NCI-H2227 treated with DMSO at 0.1 percent for 48 hours (cell line): Measurements from ENCODE around the gene SMYD4.
"Not testable (repeated sequence)": the region's sequence is repeated elsewhere in the genome, so short reads cannot be mapped to it uniquely, and the experiment has no call there.

ENCODE experiments used
- DNase-seq: peaks from one replicate; lab custom pipeline; 2025; lab: John Stamatoyannopoulos, UW

The SMYD4 gene

DNA sequence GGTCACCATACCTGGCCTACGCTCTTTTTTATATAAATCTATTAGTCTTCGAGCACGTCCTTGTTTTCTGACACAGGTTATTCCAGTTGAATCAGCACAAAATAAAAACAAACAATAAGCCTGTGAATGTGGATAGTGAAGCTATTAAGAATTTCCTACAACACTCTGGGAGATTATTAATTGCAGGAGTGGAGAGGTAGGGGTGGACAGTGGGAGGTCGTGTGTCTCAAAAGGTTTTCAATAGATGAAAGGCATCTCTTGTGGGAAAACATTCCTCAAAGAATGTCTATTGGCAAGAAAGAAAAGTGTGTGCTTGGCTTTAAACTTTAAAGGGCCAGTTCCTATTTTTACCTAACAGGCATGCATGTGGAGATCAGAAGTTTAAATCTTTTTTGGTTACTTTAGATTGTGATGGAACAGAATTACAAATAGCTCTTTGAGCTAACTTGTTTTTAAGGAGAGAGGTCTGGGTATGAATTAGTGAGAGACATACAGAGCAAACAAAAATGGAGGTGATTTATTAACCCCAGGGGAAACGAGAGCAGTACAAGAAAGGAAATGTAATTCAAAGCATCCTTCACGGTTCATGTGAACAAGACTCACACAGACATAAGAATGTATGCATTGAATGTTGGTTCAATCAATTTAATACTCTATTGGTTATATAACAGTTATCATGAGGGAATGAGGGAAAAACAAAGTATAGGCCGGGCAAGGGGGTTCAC is 9.0 kb downstream of the SMYD4 start:
- no peak for DNase-seq

DNA sequence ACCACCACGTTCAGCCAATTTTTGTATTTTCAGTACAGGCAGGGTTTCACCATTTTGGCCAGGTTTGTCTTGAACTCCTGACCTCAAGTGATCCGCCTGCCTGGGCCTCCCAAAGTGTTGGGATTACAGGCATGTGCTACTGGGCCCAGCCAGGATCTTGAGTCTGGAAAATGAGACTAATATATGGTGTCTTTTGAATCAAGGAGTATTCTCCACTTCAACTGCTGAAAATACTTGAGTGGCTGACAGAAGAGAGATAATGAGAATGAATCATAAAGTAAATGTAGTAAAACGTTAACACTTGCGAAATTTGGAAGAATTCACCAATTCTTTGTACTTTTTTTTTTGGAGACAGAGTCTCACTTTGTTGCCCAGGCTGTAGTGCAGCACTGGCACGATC is 16.6 kb downstream of the SMYD4 start:
- no peak for DNase-seq

DNA sequence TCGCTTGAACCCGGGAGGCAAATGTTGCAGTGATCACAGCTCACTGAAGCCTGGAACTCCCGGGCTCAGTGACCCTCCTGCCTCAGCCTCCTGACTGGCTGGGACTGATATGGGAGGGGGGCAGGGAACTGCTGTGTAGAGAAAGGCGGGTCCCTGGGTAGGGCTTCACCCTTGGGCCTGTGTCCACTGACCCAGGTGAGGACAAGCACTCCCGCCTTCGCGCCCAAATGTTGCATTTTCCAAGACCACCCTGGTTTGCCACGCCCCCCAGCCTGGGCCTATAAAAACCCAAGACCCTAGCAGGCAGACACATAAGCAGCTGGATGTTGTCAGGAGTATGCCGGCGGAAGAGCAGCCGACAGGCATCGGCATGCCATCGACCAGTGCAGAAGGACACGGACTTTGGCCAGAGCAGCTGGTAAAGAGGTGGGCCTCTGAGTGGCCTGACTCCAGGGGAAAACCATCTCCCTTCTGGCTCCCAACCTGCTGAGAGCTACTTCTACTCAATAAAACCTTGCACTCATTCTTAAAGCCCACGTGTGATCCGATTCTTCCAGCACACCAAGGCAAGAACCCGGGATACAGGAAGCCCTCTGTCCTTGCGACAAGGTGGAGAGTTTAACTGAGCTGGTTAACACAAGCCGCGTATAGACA is 19.1 kb downstream of the SMYD4 start:
- no peak for DNase-seq

- DNase-seq: not testable (repeated sequence)
Measured at GRCh38 chr17:1809815-1810214, 19.9 kb downstream of the SMYD4 start.

GRCh38 chr17:1808644-1809043 is 21.1 kb downstream of the SMYD4 start:
- no peak for DNase-seq

DNA sequence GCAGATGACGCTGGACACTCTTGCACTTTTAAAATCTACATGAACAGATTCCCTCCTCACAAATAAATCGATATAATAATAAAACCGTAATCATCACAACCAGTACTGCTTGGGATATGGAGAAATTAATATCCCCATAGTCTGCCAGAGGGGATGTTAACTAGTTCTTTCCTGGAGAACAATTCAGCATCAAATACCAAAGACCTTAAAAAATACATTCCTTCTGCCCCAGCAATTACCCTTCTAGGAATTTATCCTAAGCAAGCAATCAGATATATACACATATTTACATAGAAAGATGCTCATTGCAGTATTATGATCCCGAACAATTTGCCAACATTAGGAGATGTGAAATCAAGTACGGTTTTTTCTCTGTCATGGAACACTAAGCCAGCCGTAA is 21.8 kb downstream of the SMYD4 start:
- DNase-seq: no peak

- DNase-seq: no peak
Measured at GRCh38 chr17:1803280-1803679, 26.4 kb downstream of the SMYD4 start.

DNA sequence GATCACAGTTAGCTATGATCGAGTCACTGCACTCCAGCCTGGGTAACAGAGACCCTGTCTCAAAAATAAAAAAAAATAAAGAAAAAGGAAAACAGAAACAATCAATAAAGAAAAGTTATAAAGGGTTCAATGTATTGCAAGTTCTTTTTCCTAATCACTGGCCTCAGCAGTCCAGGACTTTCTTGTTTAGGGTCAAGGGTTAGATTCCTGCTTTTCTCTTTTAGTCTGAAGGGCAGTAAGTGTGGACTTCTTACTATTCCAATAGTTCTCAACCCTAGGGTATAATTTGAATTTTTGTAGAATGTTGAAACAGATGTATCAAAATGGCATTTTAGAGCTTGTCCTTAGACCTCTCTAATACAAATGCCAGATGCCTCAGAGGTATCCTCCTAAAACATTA is 27.3 kb downstream of the SMYD4 start:
- no peak for DNase-seq

GRCh38 chr17:1800712-1801111 is 29.0 kb downstream of the SMYD4 start:
- DNase-seq: no peak

GRCh38 chr17:1800240-1800639 is 29.5 kb downstream of the SMYD4 start:
- DNase-seq: no peak

DNA sequence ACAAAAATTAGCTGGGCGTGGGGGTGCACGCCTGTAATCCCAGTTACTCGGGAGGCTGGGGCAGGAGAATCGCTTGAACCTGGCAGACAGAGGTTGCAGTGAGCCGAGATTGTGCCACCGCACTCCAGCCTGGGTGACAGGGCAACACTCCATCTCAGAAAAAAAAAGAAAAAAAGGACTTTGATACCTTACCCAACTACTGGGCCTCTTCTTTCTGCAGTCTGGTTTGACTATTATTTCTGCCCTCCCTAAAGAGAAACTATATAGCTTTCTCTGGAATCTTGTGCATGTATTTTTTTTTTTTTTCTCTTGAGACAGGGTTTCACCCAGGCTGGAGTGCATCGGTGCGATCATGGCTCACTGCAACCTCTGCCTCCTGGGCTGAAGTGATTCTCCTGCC is 31.9 kb downstream of the SMYD4 start:
- DNase-seq: not testable (repeated sequence)

DNA sequence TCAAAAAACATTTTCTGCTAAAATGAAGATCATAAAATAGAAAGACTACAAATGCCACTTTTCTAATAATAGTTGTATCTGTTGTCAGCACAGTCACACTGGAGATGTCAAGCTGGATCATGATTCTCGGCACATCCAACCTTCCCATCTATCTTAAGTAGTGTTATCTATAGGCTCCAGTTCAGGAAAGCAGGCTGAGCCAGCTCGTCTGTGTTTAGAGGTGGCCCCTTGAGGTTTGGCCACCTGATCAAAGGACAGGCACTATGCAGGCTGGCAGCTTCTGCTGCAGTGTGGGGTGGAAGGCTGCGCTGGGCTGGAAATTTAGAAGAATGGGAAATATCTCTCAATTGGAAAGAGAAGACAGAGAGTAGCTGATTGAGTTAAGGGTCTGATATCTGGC is 32.4 kb downstream of the SMYD4 start:
- no peak for DNase-seq

DNA sequence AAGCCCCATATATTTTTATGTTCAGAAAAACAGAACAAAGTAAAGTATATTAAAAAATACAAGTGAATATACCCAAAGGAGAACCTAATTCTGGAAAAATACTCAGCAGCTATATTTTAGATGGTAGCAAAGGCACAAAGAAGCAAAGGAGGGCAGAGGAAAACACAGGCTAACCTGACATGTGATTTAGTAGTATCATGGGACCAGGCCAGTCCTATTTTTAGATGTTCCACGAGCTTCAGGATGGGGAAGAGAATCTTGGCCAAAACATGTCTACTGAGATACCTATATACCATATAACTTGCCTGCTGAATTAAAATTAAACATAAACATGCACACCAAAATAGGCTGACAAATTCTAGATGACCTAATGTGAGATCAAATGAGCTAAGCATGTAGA is 32.9 kb downstream of the SMYD4 start:
- DNase-seq: no peak

GRCh38 chr17:1793447-1793806 is 36.3 kb downstream of the SMYD4 start:
- no peak for DNase-seq

DNA sequence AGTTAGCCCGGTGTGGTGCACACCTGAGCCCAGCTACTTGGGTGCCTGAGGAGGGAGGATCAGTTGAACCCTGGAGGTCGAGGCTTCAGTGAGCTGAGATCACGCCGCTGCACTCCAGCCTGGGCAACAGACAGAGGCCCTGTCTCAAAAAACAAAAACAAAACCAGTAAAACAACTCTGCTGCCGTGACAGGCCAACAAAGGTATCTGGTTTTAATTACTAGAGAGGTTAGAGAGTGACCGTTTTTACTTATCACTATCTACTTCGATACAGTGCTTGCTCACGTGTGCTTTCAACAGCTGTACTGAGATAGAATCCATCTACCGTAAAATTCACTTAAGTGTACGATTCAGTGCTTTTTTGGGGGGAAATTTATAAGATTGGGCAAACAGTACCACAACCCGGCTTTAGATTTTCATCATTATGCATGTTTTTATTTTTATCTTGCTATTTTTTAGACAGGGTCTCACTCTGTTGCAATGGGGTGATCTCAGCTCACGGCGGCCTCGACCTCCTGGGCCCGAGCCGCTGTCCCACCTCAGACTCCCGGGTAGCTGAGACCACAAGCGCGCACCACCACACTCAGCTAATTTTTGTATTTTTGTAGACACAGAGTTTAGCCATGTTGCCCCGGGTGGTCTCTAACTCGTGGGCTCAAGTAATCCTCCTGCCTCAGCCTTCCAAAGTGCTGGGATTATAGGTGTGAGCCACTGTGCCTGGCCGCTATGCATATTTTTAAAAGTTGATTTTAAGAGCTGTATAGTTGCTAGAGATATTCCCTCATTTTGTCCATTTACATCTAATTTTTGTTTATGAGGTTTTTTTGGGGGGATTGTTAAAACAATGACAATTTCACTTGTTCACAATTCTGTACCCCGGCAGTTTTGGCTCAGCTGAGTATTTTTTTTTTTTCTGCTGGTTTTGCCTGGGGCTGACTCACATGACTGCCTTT is 36.9 kb downstream of the SMYD4 start:
- DNase-seq: no peak

DNA sequence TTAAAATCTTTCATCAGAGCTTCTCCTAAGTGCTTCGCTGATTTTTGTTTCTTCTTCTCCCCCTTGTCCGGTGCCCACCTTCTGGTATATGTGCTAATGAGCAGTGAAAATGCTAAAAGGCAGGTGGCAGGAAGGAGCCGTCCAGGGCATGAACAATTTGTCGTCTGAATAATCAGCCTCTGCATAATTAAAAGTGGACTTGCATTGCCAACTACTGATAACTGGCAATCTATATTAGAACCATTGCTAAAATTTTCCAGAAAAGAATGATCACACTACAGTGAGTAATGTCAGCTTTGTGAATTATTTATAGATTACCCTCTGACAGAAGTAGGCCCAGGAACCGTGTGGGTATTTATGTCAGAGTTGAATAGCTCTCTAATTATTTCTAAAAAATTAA is 39.8 kb downstream of the SMYD4 start:
- no peak for DNase-seq

GRCh38 chr17:1787301-1787902 is 42.3 kb downstream of the SMYD4 start:
- no peak for DNase-seq

DNA sequence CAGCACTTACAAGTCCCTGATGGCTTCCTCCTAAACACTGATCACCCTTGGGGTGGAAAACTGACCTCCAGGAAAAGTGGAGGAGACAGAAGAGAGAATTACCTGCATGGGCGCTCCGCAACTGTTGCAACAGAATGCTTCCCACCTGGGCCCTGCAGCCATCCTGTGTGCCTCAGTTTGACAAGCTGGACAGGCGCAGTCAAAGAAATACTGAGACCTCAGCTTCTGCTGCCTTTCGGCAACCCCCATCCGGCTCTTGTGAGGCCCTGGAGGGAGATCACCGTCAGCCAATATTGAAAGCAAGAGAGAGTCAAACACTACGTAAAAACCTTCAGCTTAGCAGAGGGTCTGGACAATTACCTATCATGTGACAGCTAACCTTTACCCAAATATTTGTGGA is 43.0 kb downstream of the SMYD4 start:
- no peak for DNase-seq

GRCh38 chr17:1785930-1786329 is 43.8 kb downstream of the SMYD4 start:
- no peak for DNase-seq

GRCh38 chr17:1783834-1784611 is 45.7 kb downstream of the SMYD4 start:
- DNase-seq: peak; percentile 10

DNA sequence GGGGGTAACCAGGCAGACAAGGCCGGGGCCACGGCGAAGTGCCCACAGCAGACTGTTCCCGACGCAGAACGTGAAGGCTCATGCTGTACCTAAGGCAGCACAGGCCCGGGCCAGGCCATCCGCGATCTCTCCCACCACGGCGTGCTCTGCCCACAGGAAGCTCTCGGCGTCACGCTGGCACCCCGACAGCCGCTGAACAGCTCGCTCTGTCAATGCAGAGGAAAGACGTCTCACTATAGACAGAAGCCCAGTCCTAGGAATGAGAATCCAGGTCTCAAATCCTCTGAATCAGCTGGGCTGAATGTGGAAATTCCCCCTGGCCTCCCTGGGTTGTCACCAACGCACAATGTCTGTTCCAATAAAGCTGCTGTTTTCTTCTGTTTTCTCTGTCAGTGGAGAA is 46.4 kb downstream of the SMYD4 start:
- DNase-seq: no peak

- no peak for DNase-seq
Measured at GRCh38 chr17:1782171-1782567, 47.5 kb downstream of the SMYD4 start.
